Uterus (tissue), 4 donors: ENCODE results near the gene ZNF385C. TPM values are rescaled to one million over a fixed set of nuclear protein-coding genes. Genes with fewer than 3 reads are reported as not detected.

Experiments
- DNase-seq, 2 donors: peaks; one replicate each; pipeline ENCODE4 v3.0.0-alpha.2; 2019 to 2020
- H3K27ac ChIP-seq, 2 donors: fragments of 200-600 bp; sonication (generic); 1 replicate in 1 of 2; 2 replicates in 1 of 2; pipeline ENCODE4 v1.5.1; 2016 to 2018
- H3K27me3 ChIP-seq, 2 donors: fragments of 200-600 bp; sonication (generic); one replicate each; pipeline ENCODE4 v1.5.1; 2018 to 2019; ENCODE audit warnings: control low read depth in 1 of 2
- H3K36me3 ChIP-seq, 2 donors: fragments of 200-600 bp; sonication (generic); one replicate each; pipeline ENCODE4 v1.5.1; 2019; ENCODE audit warnings: control low read depth in 1 of 2
- H3K4me1 ChIP-seq, 2 donors: fragments of 200-600 bp; sonication (generic); one replicate each; pipeline ENCODE4 v1.5.1; 2018 to 2019; ENCODE audit warnings: control low read depth in 1 of 2
- H3K4me3 ChIP-seq, 2 donors: fragments of 200-600 bp; sonication (generic); 1 replicate in 1 of 2; 2 replicates in 1 of 2; pipeline ENCODE4 v1.5.1; 2018 to 2019; ENCODE audit warnings: mild to moderate bottlenecking in 1 of 2
- H3K9me3 ChIP-seq, 2 donors: fragments of 200-600 bp; sonication (generic); one replicate each; pipeline ENCODE4 v1.5.1; 2019; ENCODE audit warnings: control low read depth in 1 of 2
- CTCF ChIP-seq, 4 experiments: fragments of 200-600 bp in 2 of 4; fragments of 450-650 bp in 2 of 4; sonication (generic) in 2 of 4; IDR thresholded peaks; one replicate each; pipeline ENCODE4 v1.5.1; 2016 to 2019; ENCODE audit warnings: antibody characterized with exemption in 4 of 4, mild to moderate bottlenecking in 2 of 4, moderate library complexity in 1 of 4
- POLR2A ChIP-seq, 2 donors: fragments of 450-650 bp; IDR thresholded peaks; one replicate each; pipeline ENCODE4 v1.6.1; 2016; ENCODE audit warnings: antibody characterized with exemption in 2 of 2, mild to moderate bottlenecking in 1 of 2, moderate library complexity in 1 of 2
- intact Hi-C: fragments of 100-400 bp; cut with DNase I; formaldehyde crosslinking; loops from one replicate; pipeline ENCODE4 v1.15.1; 2023; ENCODE audit warnings: low total_unique reads
- total RNA-seq, 4 donors: library from RNA; depleted of rRNA in 3 of 4; stranded (reverse); fragments of >200 nt in 3 of 4; gene quantifications; one replicate each; pipeline versions ENCODE4 v1.1.0 to v1.2.4, GENCODE V29; 2014 to 2023
- donor health status: DM: yes; HTN: yes; CAD: no.

ZNF385C gene
- total RNA-seq, 4 donors from 2014 or later, result 0.48 to 1.0 TPM; not detected in 2

DNA sequence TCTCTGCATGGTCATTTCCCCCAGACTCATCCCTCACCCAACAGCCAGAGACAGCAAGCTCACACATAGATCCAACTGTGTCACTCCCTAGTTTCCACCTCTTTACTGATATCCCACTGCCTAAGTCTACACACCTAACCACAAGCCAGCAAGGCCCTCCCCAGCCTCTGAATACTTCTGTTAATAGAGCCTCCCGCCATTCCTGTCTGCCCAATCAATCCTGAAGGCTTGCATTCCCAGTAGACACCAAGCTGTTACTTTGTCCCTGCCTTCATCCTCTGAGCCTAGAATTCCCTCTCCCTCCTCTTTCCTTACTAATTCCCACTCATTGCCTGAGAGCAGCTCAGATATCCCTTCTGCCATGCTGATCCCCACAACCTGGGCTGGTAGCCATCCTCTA, 52.6 kb downstream of the ZNF385C start:
- no peak overlapping the region for H3K27ac ChIP-seq
- H3K9me3 ChIP-seq, result no peaks in the 10 kb centered on the region
- no peaks in the 10 kb centered on the region for H3K36me3 ChIP-seq
- H3K4me1 ChIP-seq, result no peaks in the 10 kb centered on the region
- intact Hi-C loops, result no loop called here
- TF ChIP-seq POLR2A (IDR thresholded peaks at IDR 0.05) (no peak), CTCF (IDR thresholded peaks at IDR 0.05) (no peak)
- no peak for DNase-seq
- H3K4me3 ChIP-seq, result no peak overlapping the region
- no peaks in the 10 kb centered on the region for H3K27me3 ChIP-seq

- TF ChIP-seq POLR2A (IDR thresholded peaks at IDR 0.05) (no peak), CTCF (IDR thresholded peaks at IDR 0.05) (no peak)
- no peak for DNase-seq
- H3K4me3 ChIP-seq, result no peak overlapping the region
- intact Hi-C loops, result no loop called here
- no peaks in the 10 kb centered on the region for H3K36me3 ChIP-seq
- no peaks in the 10 kb centered on the region for H3K27me3 ChIP-seq
- H3K27ac ChIP-seq, result no peak overlapping the region
- no peaks in the 10 kb centered on the region for H3K4me1 ChIP-seq
- no peaks in the 10 kb centered on the region for H3K9me3 ChIP-seq
Measured at GRCh38 chr17:42042598-42043319, 55.5 kb downstream of the ZNF385C start.

GRCh38 chr17:42041619-42042018, 56.7 kb downstream of the ZNF385C start:
- TF ChIP-seq CTCF (IDR thresholded peaks at IDR 0.05) (no peak), POLR2A (IDR thresholded peaks at IDR 0.05) (no peak)
- no peak overlapping the region for H3K27ac ChIP-seq

DNA sequence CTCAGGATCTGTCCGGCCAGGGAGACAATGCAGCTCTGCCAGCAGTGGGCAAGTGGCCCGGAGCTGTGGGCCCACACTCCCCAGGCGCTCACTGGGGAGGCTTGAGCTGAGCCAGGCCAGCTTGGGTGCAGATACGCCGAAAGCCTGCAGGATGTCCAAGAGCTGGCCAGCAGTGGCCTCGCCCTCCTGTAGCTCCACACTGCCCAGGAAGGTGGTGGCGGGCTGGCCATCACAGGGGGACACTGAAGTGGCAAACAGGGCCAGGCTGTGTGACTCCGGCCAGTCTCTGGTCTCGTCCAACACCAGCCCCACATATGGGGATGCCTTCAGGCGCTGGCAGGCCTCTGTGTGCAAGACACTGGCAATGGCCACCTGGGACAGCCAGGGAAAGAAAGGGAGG, 57.5 kb downstream of the ZNF385C start:
- intact Hi-C loops, result no loop called here
- Histone ChIP-seq H3K27me3 (no peaks in the 10 kb centered on the region), H3K36me3 (no peaks in the 10 kb centered on the region), H3K4me3 (no peak overlapping the region), H3K27ac (no peak overlapping the region), H3K4me1 (no peaks in the 10 kb centered on the region), H3K9me3 (no peaks in the 10 kb centered on the region)
- no peak for TF ChIP-seq CTCF (IDR thresholded peaks at IDR 0.05)
- DNase-seq, result no peak

More at GRCh38 chr17:42041619-42042018, 56.7 kb downstream of the ZNF385C start:
- intact Hi-C loops, result no loop called here
- Histone ChIP-seq H3K9me3 (no peaks in the 10 kb centered on the region), H3K4me3 (no peak overlapping the region), H3K36me3 (no peaks in the 10 kb centered on the region), H3K4me1 (no peaks in the 10 kb centered on the region), H3K27me3 (no peaks in the 10 kb centered on the region)
- no peak for DNase-seq

GRCh38 chr17:42039794-42040763, 58.2 kb downstream of the ZNF385C start:
- TF ChIP-seq POLR2A (IDR thresholded peaks at IDR 0.05) (no peak), CTCF (IDR thresholded peaks at IDR 0.05) (no peak)
- no peak overlapping the region for H3K4me3 ChIP-seq
- H3K27me3 ChIP-seq, result no peaks in the 10 kb centered on the region
- no peak overlapping the region for H3K27ac ChIP-seq
- DNase-seq, result no peak
- intact Hi-C loops, result no loop called here
- H3K4me1 ChIP-seq, result no peaks in the 10 kb centered on the region
- no peaks in the 10 kb centered on the region for H3K36me3 ChIP-seq
- H3K9me3 ChIP-seq, result no peaks in the 10 kb centered on the region
